Panc1 (cell line): ENCODE measurements around the gene PRLHR. TPM values are rescaled to one million over a fixed set of nuclear protein-coding genes. Genes with fewer than 3 reads are reported as not detected.

ENCODE experiments used
- ATAC-seq: fragments of 200-7000 bp; cut with Tn5 transposase; 2 replicates; pipeline ENCODE4 v1.9.1; 2020; ENCODE audit warnings: mild to moderate bottlenecking, moderate library complexity
- BruUV-seq: library from RNA; stranded (reverse); fragments of 400-500 nt; replicated peaks from 2 replicates; lab custom pipeline; 2021; lab: Mats Ljungman, UMichigan
- CTCF ChIA-PET: fragments of 300-600 bp; sonication (Branson Sonifier 250); formaldehyde crosslinking; loops from one replicate; lab custom pipeline; 2022; ENCODE audit warnings: antibody characterized with exemption; lab: Charles Lee
- POLR2A ChIA-PET: fragments of 300-600 bp; sonication (Branson Sonifier 250); formaldehyde crosslinking; loops from one replicate; lab custom pipeline; 2022; ENCODE audit warnings: antibody characterized with exemption; lab: Charles Lee
- DNase-seq: peaks from one replicate; pipeline ENCODE4 v3.0.0-alpha.2; 2010; ENCODE audit warnings: low read depth, low spot score
- H3K27ac ChIP-seq: 2 replicates; pipeline ENCODE4 v1.5.1; 2011; ENCODE audit warnings: mild to moderate bottlenecking, low read length, inconsistent platforms
- H3K27me3 ChIP-seq: fragments of 200-500 bp; sonication (Bioruptor generic); 2 replicates; pipeline ENCODE4 v1.6.0; 2014; ENCODE audit warnings: low read length, inconsistent platforms; ENCODE audit not compliant: control insufficient read depth, insufficient read depth
- H3K36me3 ChIP-seq: fragments of 200-500 bp; sonication (Bioruptor generic); 2 replicates; pipeline ENCODE4 v1.5.1; 2014; ENCODE audit warnings: inconsistent platforms, mild to moderate bottlenecking, low read length, moderate library complexity; ENCODE audit not compliant: control insufficient read depth, insufficient read depth
- H3K4me1 ChIP-seq: 2 replicates; pipeline ENCODE4 v1.5.1; 2011; ENCODE audit warnings: inconsistent platforms, mild to moderate bottlenecking, low read length, moderate library complexity; ENCODE audit not compliant: control insufficient read depth, insufficient read depth
- H3K4me3 ChIP-seq, 2 experiments: 2 replicates each; pipeline ENCODE4 v1.5.1; 2011 to 2012; ENCODE audit warnings: low read depth in 2 of 2, low read length in 2 of 2, mild to moderate bottlenecking in 2 of 2, inconsistent platforms in 1 of 2, moderate library complexity in 1 of 2
- H3K9me3 ChIP-seq: fragments of 200-500 bp; sonication (Bioruptor generic); 2 replicates; pipeline ENCODE4 v1.5.1; 2014; ENCODE audit warnings: low read depth, mild to moderate bottlenecking, inconsistent platforms, low read length, moderate library complexity; ENCODE audit not compliant: control insufficient read depth, insufficient read depth
- POLR2AphosphoS5 ChIP-seq: IDR thresholded peaks from 2 replicates; pipeline ENCODE4 v1.6.1; 2012; ENCODE audit warnings: mild to moderate bottlenecking, low read depth, low read length, moderate library complexity
- SIN3A ChIP-seq: IDR thresholded peaks from 2 replicates; pipeline ENCODE4 v1.6.1; 2012; ENCODE audit warnings: low read depth, mild to moderate bottlenecking, low read length, moderate library complexity, borderline replicate concordance; ENCODE audit not compliant: insufficient read depth
- in situ Hi-C: cut with HindIII; loops from 2 replicates; pipeline ENCODE4 v1.10.0; 2016; ENCODE audit warnings: low sequenced_read_pairs, low pct_unique_long_range_greater_than_20kb
- intact Hi-C: fragments of 100-400 bp; cut with micrococcal nuclease; formaldehyde crosslinking; loops from one replicate; pipeline ENCODE4 v1.10.0; 2022; ENCODE audit not compliant: unreplicated experiment
- total RNA-seq: library from RNA; stranded (reverse); gene quantifications from one replicate; pipeline ENCODE4 v1.2.1, GENCODE V29; 2021; ENCODE audit not compliant: unreplicated experiment
- TF ChIP-seq, protein P1 (sequence below), 2 experiments: IDR thresholded peaks; 2 replicates each; pipeline ENCODE4 v1.6.1; 2011 to 2012; ENCODE audit warnings: low read depth in 2 of 2, control low read depth in 1 of 2, low read length in 1 of 2, mild to moderate bottlenecking in 1 of 2, moderate library complexity in 1 of 2; ENCODE audit not compliant: insufficient read depth in 1 of 2

Gene PRLHR
- total RNA-seq, 1 experiment from 2014 or later: not detected

GRCh38 chr10:118590334-118590733 lies 5.1 kb downstream of the PRLHR start:
- no TSS peak for BruUV-seq
- TF ChIP-seq, protein P1, sequence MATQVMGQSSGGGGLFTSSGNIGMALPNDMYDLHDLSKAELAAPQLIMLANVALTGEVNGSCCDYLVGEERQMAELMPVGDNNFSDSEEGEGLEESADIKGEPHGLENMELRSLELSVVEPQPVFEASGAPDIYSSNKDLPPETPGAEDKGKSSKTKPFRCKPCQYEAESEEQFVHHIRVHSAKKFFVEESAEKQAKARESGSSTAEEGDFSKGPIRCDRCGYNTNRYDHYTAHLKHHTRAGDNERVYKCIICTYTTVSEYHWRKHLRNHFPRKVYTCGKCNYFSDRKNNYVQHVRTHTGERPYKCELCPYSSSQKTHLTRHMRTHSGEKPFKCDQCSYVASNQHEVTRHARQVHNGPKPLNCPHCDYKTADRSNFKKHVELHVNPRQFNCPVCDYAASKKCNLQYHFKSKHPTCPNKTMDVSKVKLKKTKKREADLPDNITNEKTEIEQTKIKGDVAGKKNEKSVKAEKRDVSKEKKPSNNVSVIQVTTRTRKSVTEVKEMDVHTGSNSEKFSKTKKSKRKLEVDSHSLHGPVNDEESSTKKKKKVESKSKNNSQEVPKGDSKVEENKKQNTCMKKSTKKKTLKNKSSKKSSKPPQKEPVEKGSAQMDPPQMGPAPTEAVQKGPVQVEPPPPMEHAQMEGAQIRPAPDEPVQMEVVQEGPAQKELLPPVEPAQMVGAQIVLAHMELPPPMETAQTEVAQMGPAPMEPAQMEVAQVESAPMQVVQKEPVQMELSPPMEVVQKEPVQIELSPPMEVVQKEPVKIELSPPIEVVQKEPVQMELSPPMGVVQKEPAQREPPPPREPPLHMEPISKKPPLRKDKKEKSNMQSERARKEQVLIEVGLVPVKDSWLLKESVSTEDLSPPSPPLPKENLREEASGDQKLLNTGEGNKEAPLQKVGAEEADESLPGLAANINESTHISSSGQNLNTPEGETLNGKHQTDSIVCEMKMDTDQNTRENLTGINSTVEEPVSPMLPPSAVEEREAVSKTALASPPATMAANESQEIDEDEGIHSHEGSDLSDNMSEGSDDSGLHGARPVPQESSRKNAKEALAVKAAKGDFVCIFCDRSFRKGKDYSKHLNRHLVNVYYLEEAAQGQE (IDR thresholded peaks at IDR 0.05; ENCODE audit: insufficient read depth in 1 of 2, low read depth in 2 of 2, low read length in 1 of 2): no peak
- TF ChIP-seq SIN3A: no peak
- no peak for ATAC-seq
- DNase-seq: no peak
- in situ Hi-C loops (loop anchor here (25.0 kb wide), 1 partner anchor 122 kb away; no protein-coding TSS in a partner anchor), intact Hi-C loops (no loop called here)
- Histone ChIP-seq H3K27ac (no peak overlapping the region), H3K27me3 (peaks cover 31% of the 10 kb centered on the region), H3K4me3 (no peak overlapping the region), H3K36me3 (no peaks in the 10 kb centered on the region), H3K4me1 (no peaks in the 10 kb centered on the region), H3K9me3 (no peaks in the 10 kb centered on the region)
- POLR2A ChIA-PET: no interaction called here
- CTCF ChIA-PET: no interaction called here

GRCh38 chr10:118587881-118588651 lies 7.4 kb downstream of the PRLHR start:
- CTCF ChIA-PET: no interaction called here

More at GRCh38 chr10:118587881-118588651, 7.4 kb downstream of the PRLHR start:
- DNase-seq (no peak), ATAC-seq (no peak)
- intact Hi-C loops: no loop called here
- H3K9me3 ChIP-seq: no peaks in the 10 kb centered on the region
- no peaks in the 10 kb centered on the region for H3K4me1 ChIP-seq
- no peak overlapping the region for H3K27ac ChIP-seq
- POLR2A ChIA-PET: no interaction called here
- TF ChIP-seq POLR2AphosphoS5: no peak
- TF ChIP-seq, protein P1 (IDR thresholded peaks at IDR 0.05; ENCODE audit: insufficient read depth in 1 of 2, low read depth in 2 of 2, low read length in 1 of 2): no peak
- TF ChIP-seq SIN3A: no peak
- H3K27me3 ChIP-seq: peaks cover 24% of the 10 kb centered on the region
- no TSS peak for BruUV-seq
- no peaks in the 10 kb centered on the region for H3K36me3 ChIP-seq
- in situ Hi-C loops: loop anchor here (25.0 kb wide), 1 partner anchor 124 kb away; no protein-coding TSS in a partner anchor
- H3K4me3 ChIP-seq: no peak overlapping the region
